NCI-H1105 (cell line): ENCODE measurements around the gene MAGED4.
"Not testable (repeated sequence)": the region's sequence is repeated elsewhere in the genome, so short reads cannot be mapped to it uniquely, and the experiment has no call there.

Source experiments
- DNase-seq: peaks from one replicate; lab custom pipeline; 2025; lab: John Stamatoyannopoulos, UW

The MAGED4 gene

GRCh38 chrX:52184440-52185077 lies at the start of gene MAGED4:
MAGED4 (plus strand) TSS chrX:52184888; CDS start chrX:52185923, 1,035 bp downstream.
- DNase-seq = not testable (repeated sequence)

GRCh38 chrX:52138830-52139544 lies 45.7 kb upstream of the MAGED4 start:
- no peak for DNase-seq

GRCh38 chrX:52139545-52139895 lies 45.2 kb upstream of the MAGED4 start:
- DNase-seq = no peak

- DNase-seq = no peak
These were observed 44.7 kb upstream of the MAGED4 start for GRCh38 chrX:52140020-52140419.

- DNase-seq = not testable (repeated sequence)
These were observed 34.0 kb upstream of the MAGED4 start for GRCh38 chrX:52150667-52151066.

GRCh38 chrX:52160140-52160539 lies 24.5 kb upstream of the MAGED4 start:
- not testable (repeated sequence) for DNase-seq

- DNase-seq = no peak
These were observed 17.8 kb upstream of the MAGED4 start for GRCh38 chrX:52166840-52167239.

- not testable (repeated sequence) for DNase-seq
These were observed 13.6 kb upstream of the MAGED4 start for GRCh38 chrX:52171055-52171454.

- not testable (repeated sequence) for DNase-seq
These were observed 378 bp downstream of the MAGED4 start for GRCh38 chrX:52185078-52185453.

GRCh38 chrX:52211405-52211804 lies 26.7 kb downstream of the MAGED4 start:
- DNase-seq = not testable (repeated sequence)

GRCh38 chrX:52213276-52213675 lies 28.6 kb downstream of the MAGED4 start:
- DNase-seq = no peak

- no peak for DNase-seq
These were observed 31.9 kb downstream of the MAGED4 start for GRCh38 chrX:52216541-52216940.

GRCh38 chrX:52217494-52218160 lies 32.9 kb downstream of the MAGED4 start:
- no peak for DNase-seq

- DNase-seq = no peak
These were observed 36.2 kb downstream of the MAGED4 start for GRCh38 chrX:52220936-52221335.
